GM18499 (cell line): ENCODE results near the gene CDKN1B.
A peak's percentile ranks its signal among the peaks of the same experiment; 100 is the strongest.
"Not testable (repeated sequence)": the region's sequence is repeated elsewhere in the genome, so short reads cannot be mapped to it uniquely, and the experiment has no call there.

Experiments
- ATAC-seq: cut with Tn5 transposase; IDR thresholded peaks from one replicate; pipeline ENCODE4 v1.9.1; 2021; ENCODE audit warnings: moderate number of reproducible peaks; ENCODE audit not compliant: insufficient read depth, unreplicated experiment

CDKN1B gene

DNA sequence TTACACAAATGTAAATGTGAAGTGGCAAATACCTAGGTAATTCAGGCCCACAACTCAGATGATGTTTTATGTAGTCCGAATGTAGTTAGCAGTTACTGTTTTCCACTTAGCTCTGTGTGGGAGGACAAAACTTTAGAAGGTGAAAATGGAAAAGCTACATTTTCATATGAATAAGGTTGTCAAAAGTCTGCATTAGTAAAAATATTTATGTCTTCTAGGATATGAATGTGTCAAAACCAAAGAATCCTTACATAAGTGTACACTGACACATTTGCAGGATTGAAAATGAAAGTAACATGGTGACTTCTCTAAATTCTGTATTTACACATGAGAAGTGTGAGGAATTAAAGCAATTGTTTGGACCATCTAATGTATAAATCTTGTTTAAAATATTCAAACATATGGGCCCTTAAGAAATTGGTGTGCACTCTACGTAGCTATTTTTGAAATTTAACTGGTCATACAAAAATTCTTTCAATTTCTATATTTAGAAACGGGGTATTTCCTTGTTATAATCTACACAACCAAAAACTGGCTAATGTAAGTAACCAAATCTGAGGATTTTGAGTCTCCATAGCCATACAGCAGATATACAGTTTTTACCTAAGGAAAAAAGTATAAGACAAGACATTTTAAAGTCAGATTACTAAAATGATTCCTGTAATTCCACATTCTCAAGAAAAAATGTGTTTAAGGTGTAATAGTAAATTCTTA, 5.4 kb downstream of the CDKN1B start:
- no peak for ATAC-seq

DNA sequence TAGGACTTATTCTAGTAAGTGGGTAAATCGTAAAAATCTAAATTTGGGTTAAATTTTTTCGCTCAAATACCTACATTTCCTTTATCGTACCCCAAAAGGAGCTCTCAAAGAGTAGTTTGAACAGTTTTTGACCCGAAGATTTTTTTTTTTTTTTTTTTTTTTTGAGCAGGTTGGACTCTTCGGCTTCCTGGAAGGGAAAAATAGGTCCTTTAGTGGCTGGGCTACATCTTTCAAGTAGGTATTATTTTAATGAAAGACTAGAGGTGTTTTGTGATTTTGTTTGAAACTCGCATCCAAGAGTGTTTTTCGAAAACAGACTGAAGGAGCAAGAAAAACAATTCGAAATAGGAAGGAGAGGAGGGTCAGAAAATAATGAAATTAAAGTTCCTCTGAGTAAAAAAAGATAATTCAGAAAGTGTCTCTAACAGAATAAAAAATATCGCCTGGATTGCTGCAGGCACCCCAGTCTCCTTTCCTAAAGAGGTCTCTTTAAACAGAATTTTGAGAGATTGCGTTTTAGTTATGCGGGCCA, 6.0 kb downstream of the CDKN1B start:
- no peak for ATAC-seq

DNA sequence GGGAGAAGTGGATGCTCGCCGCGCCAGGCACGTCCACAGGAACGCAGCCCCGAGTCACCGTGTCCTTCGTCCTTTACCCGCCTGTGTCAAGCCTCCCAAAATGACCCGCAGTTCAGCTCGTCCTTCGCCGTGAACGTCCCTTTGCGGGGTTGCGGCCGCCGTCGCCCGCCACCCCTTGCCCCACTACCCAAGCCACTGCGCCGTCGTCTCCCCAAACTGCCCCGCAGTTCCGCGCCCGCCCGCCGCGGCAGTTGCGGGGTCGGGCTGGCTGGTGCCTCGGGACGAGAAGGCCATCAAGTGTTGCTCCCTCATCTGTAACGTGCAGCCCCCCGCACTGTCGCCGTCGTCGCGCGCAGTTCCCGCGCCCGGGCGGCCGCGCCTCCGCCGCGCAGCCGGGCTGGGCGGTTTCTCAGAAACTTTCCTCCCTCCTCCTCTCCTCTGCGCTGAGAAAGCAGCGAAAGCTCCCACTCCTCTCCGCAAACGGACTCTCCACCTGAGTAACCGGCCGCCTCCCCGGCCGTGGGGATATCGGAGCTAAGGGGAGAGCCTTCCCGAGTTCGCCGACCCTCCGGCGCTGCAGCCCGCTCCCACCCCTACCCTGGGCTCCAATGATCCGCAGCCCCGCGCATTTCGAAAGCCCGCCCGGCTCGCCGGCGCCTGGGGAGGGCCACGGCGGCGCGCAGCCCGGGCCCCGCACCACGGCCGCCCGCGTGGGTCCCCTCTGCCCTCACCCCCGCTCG, 6.7 kb downstream of the CDKN1B start:
- no peak for ATAC-seq

- ATAC-seq = peak; percentile 0
Observed at GRCh38 chr12:12724421-12725085, 7.4 kb downstream of the CDKN1B start.

DNA sequence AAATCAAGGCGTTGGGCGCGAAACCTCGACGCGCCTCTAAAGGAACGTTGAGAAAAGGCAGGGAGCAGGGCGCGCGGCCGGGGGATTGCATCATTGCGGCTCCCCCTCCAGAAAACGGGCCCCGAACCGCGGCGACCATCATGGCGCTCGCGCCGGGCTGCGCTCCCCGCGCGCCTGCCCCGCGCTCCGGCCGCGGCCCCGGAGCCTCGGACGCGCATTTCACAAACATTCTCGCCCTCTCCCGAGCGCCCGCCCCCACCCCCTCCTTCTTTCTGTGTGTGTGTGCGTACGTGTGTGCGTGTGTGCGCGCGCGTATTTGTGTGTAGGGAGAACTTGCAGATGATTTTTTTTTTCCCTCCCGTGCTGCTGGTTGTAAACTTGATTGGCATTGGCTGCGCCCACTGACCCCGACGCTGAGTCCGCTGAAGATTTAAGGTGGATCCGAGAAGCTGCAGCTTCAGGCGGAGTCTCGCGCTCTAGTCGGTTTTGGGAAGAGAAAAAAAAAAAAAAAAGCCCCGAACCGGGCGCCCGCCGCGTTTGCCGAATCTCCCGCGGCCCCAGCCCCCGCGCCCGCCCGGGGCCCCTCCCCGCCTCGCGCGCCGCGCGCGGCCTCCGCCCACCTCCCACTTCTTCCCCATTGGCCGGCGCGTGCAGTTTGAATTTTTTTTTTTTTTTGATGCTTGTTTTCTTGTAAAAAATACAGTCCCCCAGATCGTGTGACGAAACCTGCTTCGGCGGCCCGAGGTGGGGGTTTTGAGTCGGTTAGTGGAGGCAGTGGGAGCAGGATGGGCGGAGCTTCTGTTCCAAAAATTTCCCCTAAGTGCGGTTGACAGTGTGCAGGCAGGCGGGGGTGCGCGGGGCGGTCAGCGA, 8.2 kb downstream of the CDKN1B start:
- ATAC-seq = peak; percentile 41

- no peak for ATAC-seq
Observed at GRCh38 chr12:12725956-12726554, 8.9 kb downstream of the CDKN1B start.

GRCh38 chr12:12726555-12727093, 9.5 kb downstream of the CDKN1B start:
- ATAC-seq = no peak

DNA sequence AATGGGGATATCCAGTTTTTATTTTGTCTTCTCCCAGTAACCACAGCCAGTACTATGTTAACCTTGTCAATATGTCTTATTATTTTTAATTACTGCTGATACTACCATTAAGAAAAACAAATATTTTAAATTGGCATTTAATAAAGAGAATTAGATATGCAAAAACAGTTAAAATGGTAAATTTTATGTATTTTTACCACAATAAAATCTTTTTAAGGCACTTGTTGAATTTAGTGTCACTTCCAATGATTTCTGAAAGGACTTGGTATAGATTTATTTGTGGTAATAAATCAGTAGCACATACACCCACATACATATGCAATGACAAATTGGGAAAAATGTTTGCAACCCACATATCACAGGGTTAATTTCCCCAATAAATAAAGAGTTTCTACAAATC, 14.0 kb downstream of the CDKN1B start:
- no peak for ATAC-seq

DNA sequence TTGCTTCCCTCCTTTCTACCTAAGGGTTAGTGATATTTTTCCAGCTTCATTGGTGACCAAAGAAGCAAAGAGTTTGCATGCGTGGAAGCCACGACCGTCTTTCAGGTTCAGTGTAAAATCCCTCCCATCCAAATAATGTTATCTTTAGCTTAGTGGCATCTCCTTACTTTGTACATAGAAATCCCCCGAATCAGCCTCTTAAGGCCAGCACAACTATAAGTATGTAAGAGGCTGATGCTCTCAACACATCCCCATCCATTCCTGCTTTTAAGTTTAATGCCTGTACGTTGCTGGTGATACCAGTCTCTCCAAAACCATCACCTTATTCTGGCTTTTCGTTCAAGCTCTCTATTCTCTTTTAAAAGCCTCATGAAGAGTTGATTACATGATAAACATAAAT, 14.6 kb downstream of the CDKN1B start:
- no peak for ATAC-seq

- no peak for ATAC-seq
Observed at GRCh38 chr12:12733118-12733517, 15.9 kb downstream of the CDKN1B start.

GRCh38 chr12:12734054-12734453, 16.9 kb downstream of the CDKN1B start:
- ATAC-seq = no peak

DNA sequence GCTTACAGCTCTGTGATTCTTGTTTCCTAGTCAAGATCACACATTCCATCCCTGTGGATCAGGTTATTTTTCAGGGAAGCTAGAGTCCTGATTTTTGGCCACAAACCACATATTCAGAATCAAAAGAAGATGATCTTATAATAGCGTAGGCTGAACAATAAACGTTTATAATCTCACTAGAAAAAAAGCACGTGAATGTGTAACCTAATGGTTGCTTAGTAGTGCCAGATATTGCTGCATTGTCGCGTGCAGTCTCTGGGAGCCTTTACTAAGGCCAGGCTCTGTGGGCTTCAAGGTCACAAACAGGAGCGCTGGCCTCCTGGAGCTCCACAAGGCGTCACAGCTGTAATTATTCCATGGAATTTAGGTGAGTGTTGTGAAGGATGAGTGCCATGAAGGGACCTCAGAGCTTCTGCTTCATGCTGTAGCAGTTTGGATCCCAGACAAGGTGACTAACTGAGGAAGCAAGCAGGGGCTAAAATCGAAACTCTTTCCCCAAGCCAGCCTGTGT, 17.4 kb downstream of the CDKN1B start:
- no peak for ATAC-seq

DNA sequence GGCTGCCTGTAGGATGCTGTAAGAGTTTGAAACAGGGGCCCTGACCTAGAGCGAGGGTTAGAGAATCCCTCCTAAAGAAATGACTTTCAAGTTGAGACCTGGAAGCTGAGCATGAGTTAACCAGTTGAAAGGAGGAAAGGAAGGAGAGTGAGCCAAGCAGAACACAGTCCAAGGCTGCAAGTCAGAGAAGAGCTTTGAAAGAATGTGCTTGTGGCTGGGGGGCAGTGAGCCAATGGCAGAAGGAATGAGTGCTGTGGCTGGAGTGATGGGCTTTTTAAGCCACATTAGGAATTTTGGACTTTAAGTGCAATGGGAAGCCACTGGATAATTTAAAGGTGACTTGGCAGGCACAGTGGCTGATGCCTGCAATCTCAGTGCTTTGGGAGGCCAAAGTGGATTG, 18.1 kb downstream of the CDKN1B start:
- ATAC-seq = no peak

DNA sequence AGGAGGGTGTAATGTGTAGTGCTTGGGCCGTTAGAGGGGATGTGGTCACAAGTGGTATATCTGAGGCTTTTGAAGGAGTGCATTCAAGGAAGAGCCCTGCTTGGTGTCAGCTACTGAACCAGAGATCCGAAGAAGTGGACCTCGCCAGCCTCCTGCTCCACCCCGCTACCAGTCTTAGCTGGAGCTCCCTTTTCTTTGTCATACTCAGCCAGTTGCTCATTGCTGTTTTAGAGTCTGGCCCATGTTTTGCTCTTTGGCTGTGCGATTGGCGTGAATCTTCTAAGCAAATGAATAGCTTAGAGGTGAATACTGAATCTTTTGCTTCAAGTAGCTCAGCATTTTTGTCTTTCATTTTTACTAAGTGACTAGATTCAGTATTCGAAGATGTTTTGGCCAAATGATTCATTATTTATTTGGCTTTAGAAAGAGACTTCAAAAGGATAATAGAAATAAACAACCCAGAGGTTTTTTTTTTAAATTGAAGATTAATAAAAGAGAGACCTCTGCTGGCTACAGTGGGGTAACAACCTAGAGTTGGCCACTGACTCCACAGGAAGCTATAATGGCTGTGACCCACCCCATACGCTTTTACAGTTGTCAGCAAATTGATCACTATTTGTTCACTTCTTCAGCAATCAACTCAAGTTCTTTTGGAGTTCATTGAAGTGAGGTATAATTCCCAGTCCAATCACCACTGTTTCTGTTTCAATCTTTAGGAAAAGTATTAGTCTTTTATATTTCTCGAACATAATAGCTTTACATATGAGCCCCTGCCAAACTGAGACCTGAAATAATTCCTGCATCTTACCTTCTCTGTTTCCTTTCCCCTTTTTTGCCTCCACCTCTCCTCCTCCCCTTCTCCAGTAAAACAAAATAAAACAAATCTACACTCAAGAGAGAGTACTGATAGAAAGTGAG, 19.9 kb downstream of the CDKN1B start:
- no peak for ATAC-seq

DNA sequence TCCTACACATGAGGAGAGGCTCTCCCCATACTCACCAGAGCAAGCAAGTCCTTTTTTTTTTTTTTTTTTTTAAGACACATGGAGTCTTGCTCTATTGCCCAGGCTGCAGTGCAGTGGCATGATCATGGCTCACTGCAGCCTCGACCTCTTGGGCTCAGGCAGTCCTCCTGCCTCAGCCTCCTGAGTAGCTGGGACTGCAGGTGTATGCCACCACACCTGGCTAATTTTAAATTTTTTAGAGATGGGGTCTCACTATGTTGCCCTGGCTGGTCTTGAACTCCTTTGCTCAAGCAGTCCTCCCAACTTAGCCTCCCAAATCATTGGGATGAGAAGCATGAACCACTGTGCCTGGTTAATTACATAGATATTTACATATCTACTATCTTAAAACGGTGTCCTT, 21.0 kb downstream of the CDKN1B start:
- not testable (repeated sequence) for ATAC-seq

DNA sequence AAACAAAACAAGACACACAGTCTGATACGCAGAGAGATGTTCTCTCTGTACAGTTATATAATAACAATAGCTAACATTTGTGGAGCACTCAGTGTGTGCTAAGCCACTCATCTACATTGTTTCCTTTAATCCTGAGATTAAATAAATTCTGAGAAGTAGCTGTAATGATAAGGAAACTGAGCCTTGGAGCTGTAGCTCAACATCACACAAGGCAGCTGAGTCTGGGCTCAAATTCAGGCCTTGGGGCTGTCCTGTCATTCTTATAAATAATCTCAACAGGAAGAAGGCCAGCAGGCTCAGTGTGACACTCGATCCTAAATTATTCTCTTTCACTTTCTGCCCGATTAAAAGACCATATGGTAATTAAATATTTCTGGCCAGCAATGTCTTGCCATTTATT, 24.5 kb downstream of the CDKN1B start:
- no peak for ATAC-seq

GRCh38 chr12:12744546-12745305, 27.6 kb downstream of the CDKN1B start:
- no peak for ATAC-seq
